HT1080 (cell line): ENCODE data around the gene CASP10. TPM values are rescaled to one million over a fixed set of nuclear protein-coding genes. Genes with fewer than 3 reads are reported as not detected.
A peak's percentile ranks its signal among the peaks of the same experiment; 100 is the strongest.

ENCODE experiments used
- DNase-seq: peaks from one replicate; pipeline ENCODE4 v3.0.0-alpha.2; 2015; ENCODE audit warnings: low read depth
- total RNA-seq: library from RNA; depleted of rRNA; stranded (reverse); fragments of >200 nt; shearing (Covaris generic); gene quantifications from 2 replicates; pipeline ENCODE4 v1.2.3, GENCODE V29; 2014

CASP10 gene
- total RNA-seq, 1 experiment from 2014 or later = 1.5 TPM

- no peak for DNase-seq
These were observed 76.0 kb downstream of the CASP10 start for GRCh38 chr2:201258666-201259615.

GRCh38 chr2:201260302-201260800 lies 77.4 kb downstream of the CASP10 start, which contains the start of gene CASP8:
Gene CASP8 (plus strand): TSS chr2:201260536. CDS start chr2:201266487, 5,951 bp downstream.
- DNase-seq = peak; percentile 73

DNA sequence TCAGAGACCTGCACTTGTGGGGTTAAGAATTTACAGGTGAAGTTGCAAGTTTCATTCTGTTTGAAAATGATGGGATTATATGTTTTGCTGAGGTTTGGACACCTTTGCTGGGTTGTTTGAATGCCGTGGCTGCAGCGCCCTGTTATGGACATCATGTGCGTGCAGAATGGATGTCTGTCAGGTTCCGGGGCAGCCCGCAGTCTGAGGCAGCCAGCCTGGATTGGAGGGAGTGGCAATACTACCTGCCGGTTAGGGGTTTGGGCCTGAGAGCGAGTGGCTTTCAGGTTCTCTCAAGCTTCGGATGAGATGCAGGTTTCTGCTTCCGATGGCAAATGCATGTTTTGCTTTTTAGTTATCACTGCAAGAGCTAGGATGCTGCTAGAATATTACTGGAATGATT lies 78.5 kb downstream of the CASP10 start:
- no peak for DNase-seq

DNA sequence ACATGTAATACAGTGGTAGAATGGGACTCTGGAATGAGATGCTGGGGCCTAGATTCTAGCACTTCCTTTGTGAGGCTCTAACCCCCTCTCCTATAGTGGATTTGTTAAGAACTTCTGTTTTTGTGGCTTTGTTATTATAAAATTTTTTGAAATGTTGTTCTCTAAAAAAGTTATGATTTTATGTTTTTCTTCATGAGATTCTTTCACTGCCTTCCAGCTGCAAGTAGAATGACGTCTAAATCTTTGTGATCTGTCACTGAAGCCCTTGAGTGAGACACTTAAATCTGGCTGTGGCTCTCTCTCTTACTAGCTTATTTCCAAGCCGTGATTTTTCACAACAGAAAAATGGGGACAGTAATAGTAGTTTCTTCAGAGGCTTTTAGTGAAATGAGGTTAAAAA lies 79.0 kb downstream of the CASP10 start:
- no peak for DNase-seq

- no peak for DNase-seq
These were observed 79.8 kb downstream of the CASP10 start for GRCh38 chr2:201262718-201263117.

GRCh38 chr2:201263779-201264178 lies 80.8 kb downstream of the CASP10 start:
- no peak for DNase-seq

- no peak for DNase-seq
These were observed 81.7 kb downstream of the CASP10 start for GRCh38 chr2:201264472-201265173.

DNA sequence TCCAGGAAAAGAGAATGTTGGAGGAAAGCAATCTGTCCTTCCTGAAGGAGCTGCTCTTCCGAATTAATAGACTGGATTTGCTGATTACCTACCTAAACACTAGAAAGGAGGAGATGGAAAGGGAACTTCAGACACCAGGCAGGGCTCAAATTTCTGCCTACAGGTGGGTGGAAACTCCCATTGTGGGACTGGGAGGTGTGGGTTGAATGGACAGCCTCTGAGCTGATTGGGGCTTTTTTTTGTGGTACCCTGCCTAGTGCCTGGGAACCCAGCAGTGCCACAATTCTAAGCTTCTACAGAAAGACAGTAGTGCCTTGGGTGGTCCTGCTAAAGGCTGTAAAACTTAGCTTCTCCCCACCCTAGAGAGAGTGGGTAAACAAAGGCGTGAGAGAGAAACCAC lies 83.7 kb downstream of the CASP10 start:
- no peak for DNase-seq

DNA sequence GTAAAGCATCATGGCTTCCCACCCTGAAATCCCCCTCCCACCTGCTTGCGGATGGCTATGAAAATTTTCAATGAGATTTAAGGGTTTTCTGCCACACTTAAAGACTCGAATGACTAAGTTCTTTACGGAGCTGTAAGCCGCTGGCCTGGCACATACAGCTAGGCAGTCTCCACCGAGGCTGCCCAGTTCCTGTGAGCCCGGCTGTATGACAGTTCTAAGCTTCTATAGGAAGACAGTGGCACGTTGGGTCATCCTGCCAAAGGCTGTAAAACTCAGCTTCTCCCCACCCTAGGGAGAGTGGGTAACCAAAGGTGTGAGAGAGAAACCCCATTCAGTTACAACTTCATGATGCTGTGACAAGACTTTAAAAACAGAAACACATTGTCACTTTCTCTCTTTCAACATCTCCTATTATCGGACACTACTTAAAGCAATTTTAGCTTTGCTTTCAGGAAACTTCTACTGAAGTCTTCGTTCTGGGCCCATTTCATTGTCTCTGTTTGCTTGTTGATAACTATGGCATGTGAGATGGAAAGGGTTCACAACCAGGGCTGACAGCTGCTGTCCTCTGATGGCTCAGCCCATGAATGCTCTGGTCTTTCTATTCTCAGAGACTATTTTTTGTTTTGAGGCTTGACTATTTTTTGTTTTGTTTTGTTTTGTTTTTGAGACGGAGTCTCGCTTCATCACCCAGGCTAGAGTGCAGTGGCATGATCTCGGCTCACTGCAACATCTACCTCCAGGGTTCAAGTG lies 84.5 kb downstream of the CASP10 start:
- DNase-seq = no peak

DNA sequence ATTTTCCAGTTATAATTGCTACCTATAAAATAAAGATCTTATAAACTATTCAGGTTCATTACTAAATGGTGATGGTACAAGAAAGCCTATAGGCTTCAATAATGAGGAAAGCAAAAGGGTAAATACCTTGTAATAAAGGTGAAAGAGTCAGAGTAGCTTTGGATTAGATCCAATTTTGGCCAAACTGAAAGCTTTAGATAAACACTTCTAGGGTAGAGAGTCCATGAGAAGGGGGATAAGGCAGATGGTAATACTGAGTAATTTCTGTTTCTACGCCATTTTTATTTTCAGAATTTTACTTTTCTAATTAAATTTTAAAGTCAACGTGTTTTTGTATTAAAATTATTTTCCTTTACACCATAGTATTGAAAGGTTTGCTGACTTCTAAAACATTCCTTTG lies 86.8 kb downstream of the CASP10 start:
- no peak for DNase-seq

DNA sequence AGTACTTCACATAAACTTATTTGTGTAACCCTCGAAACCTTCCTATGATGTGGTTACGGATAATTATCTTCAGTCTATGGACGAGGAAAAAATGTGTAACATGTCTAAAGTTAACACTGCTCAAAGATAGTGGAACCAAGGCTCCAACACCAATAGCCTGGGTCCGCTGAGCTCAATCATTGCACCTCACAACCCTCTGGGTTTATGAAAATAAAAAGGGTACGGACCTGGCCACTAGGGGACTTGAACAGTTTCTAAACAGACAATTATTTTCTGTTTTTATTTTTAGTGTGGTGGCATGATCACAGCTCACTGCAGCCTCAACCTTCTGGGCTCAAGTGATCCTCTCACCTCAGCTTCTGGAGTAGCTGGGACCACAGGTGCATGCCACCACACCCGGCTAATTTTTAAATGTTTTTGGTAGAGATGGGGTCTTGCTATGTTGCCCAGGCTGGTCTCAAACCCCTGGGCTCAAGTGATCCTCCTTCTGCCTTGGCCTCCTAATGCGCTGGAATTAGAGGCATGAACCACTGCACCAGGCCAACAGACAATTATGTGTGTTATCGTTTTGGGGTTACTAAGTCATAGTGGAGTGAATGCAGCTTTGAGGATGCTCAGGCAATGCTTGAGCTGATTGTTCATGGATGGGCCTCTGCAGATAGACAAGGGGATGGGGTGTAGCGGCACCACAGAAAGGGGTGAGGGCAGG lies 87.5 kb downstream of the CASP10 start:
- DNase-seq = no peak

- DNase-seq = no peak
These were observed 89.0 kb downstream of the CASP10 start for GRCh38 chr2:201271917-201272316.

DNA sequence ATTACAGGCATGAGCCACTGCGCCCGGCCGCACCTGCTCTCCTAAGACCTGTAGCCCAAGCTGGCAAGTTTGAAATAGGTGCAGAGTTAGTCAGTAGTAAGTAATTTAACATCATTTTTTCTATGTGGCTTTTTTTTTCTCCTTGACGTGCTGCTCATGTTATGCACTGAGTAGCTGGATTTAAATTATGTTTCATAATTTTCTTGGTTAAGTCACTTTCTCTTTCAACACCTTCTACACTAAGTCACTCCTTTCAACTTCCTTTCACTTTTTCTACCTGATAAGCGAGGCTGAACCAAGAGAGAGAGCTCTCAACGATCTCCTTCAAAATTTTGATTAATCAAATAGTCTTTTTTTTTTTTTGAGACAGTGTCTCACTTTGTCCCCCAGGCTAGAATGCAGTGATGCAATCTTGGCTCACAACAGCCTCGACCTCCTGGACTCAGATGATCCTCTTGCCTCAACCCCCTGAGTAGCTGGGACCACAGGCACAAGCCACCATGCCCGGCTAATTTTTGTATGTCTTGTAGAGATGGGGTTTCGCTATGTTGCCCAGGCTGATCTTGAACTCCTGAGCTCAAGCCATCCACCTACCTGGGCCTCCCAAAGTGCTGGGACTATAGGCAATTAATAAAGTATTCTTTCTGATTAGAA lies 90.5 kb downstream of the CASP10 start:
- no peak for DNase-seq

GRCh38 chr2:201275069-201275468 lies 92.1 kb downstream of the CASP10 start:
- no peak for DNase-seq

DNA sequence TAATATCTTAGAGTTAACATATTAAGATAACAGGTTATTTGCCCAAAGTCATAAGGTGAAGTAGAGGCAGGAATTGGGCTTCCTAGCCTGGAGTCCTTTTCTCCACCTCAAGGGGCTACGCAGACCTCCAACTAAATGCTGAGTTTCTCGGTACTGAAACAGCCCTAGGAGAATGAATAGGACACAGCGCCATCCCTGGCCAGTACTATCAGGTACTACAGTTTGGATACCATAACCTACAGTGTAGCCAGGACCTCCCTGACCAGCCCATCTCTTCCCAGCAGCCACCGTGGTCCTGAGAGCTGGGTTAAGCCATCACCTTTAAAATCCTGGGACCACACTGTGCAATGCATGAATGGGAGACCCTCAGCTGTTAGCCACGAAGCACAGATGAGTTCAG lies 93.0 kb downstream of the CASP10 start:
- no peak for DNase-seq

DNA sequence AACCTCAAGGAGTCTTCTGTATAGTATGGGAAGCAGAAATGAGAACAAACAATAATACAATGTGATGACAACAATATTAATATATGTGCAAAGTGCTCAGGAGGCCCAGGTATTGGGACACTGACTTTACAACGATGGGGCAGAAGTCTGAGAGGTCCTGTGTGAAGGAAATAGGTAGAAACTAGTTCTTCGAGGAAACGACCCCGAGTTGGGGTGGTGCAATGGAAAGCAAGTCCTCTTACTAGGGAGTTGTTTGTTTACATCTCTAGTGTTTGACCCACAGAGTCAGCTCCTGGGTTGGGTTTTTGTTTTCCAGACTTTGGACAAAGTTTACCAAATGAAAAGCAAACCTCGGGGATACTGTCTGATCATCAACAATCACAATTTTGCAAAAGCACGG lies 93.6 kb downstream of the CASP10 start:
- no peak for DNase-seq
